Parathyroid adenoma (tissue), 2 donors: ENCODE data around the gene PATL1.

Experiments
- H2AFZ ChIP-seq: fragments of 300-600 bp; sonication (generic); one replicate; pipeline ENCODE4 v1.7.0; 2017; ENCODE audit warnings: antibody characterized with exemption, mild to moderate bottlenecking
- H3K27ac ChIP-seq: fragments of 300-600 bp; sonication (generic); one replicate; pipeline ENCODE4 v1.7.0; 2017
- H3K27me3 ChIP-seq: fragments of 300-600 bp; sonication (generic); one replicate; pipeline ENCODE4 v1.7.0; 2017; ENCODE audit warnings: low read length; ENCODE audit not compliant: control insufficient read depth, insufficient read depth
- H3K36me3 ChIP-seq: fragments of 300-600 bp; sonication (generic); one replicate; pipeline ENCODE4 v1.7.0; 2017; ENCODE audit warnings: low read length; ENCODE audit not compliant: control insufficient read depth, insufficient read depth
- H3K4me1 ChIP-seq: fragments of 300-600 bp; sonication (generic); one replicate; pipeline ENCODE4 v1.7.0; 2017; ENCODE audit warnings: control low read depth
- H3K4me2 ChIP-seq: fragments of 300-600 bp; sonication (generic); one replicate; pipeline ENCODE4 v1.7.0; 2017; ENCODE audit warnings: low read length
- H3K4me3 ChIP-seq: fragments of 300-600 bp; sonication (generic); one replicate; pipeline ENCODE4 v1.7.0; 2017; ENCODE audit warnings: low read depth, low read length
- H3K79me2 ChIP-seq: fragments of 300-600 bp; sonication (generic); one replicate; pipeline ENCODE4 v1.7.0; 2017; ENCODE audit warnings: control low read depth
- H3K9ac ChIP-seq: fragments of 300-600 bp; sonication (generic); one replicate; pipeline ENCODE4 v1.7.0; 2017; ENCODE audit warnings: mild to moderate bottlenecking
- H3K9me3 ChIP-seq: fragments of 300-600 bp; sonication (generic); one replicate; pipeline ENCODE4 v1.7.0; 2017; ENCODE audit warnings: low read length; ENCODE audit not compliant: control insufficient read depth
- TF ChIP-seq, protein P1 (sequence below): fragments of 300-600 bp; sonication (generic); IDR thresholded peaks from one replicate; pipeline ENCODE4 v1.7.0; 2017; ENCODE audit warnings: antibody characterized with exemption, mild to moderate bottlenecking
- donor health status: primary hyperparathyroidism.

The PATL1 gene

GRCh38 chr11:59617876-59618275 is 51.0 kb downstream of the PATL1 start:
- Histone ChIP-seq H3K9me3 (no peaks in the 10 kb centered on the region), H3K4me2 (no peak overlapping the region), H3K4me3 (no peak overlapping the region), H3K9ac (no peak overlapping the region), H3K27ac (peak overlapping the region; percentile 3), H3K79me2 (peaks cover 5% of the 10 kb centered on the region), H3K27me3 (no peaks in the 10 kb centered on the region), H2AFZ (peak overlapping the region; percentile 3), H3K36me3 (no peaks in the 10 kb centered on the region), H3K4me1 (peaks cover 11% of the 10 kb centered on the region)
- TF ChIP-seq, protein P1, sequence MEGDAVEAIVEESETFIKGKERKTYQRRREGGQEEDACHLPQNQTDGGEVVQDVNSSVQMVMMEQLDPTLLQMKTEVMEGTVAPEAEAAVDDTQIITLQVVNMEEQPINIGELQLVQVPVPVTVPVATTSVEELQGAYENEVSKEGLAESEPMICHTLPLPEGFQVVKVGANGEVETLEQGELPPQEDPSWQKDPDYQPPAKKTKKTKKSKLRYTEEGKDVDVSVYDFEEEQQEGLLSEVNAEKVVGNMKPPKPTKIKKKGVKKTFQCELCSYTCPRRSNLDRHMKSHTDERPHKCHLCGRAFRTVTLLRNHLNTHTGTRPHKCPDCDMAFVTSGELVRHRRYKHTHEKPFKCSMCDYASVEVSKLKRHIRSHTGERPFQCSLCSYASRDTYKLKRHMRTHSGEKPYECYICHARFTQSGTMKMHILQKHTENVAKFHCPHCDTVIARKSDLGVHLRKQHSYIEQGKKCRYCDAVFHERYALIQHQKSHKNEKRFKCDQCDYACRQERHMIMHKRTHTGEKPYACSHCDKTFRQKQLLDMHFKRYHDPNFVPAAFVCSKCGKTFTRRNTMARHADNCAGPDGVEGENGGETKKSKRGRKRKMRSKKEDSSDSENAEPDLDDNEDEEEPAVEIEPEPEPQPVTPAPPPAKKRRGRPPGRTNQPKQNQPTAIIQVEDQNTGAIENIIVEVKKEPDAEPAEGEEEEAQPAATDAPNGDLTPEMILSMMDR, result no peak

DNA sequence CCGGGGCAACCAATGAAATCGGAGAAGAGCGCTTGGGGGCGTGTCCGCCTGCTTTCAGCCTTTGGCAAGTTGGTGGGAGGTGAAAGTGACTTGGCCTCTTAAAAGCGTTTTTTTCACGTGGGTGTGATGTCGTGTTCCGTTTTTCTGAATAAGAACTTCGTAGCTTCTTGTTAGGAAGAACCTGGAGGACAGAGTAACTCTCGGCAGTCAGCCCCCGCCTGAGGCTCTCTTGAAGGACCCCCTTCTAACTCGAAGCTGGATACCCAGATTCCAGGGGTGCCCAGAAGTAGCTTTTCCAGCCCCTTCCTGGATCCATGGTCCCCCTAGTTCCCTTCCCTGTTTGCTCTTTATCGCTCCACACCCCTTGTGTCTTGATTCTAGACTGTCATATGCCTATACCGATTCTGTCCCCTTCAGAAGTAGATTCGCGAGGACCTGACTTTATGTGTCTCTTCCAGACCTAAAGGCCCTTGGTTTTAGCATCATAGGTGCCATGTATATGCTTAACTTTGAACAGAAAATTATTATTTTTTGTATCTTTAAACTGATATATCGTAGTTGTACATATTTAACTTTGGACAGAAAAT is 52.3 kb downstream of the PATL1 start:
- Histone ChIP-seq H3K27ac (peak overlapping the region; percentile 80), H3K9ac (no peak overlapping the region), H3K4me2 (peak overlapping the region; percentile 88), H3K4me1 (peaks cover 13% of the 10 kb centered on the region), H3K4me3 (peak overlapping the region; percentile 61), H3K36me3 (no peaks in the 10 kb centered on the region), H2AFZ (peak overlapping the region; percentile 68), H3K9me3 (no peaks in the 10 kb centered on the region), H3K27me3 (no peaks in the 10 kb centered on the region), H3K79me2 (peaks cover 5% of the 10 kb centered on the region)
- TF ChIP-seq, protein P1, result no peak

- no peaks in the 10 kb centered on the region for H3K9me3 ChIP-seq
- peaks cover 13% of the 10 kb centered on the region for H3K4me1 ChIP-seq
Measured at GRCh38 chr11:59615637-59616395, 53.0 kb downstream of the PATL1 start, which contains the start of gene OSBP. Gene OSBP, minus strand, starts transcription at chr11:59615774. Its CDS starts 110 bp downstream, at chr11:59615664.

DNA sequence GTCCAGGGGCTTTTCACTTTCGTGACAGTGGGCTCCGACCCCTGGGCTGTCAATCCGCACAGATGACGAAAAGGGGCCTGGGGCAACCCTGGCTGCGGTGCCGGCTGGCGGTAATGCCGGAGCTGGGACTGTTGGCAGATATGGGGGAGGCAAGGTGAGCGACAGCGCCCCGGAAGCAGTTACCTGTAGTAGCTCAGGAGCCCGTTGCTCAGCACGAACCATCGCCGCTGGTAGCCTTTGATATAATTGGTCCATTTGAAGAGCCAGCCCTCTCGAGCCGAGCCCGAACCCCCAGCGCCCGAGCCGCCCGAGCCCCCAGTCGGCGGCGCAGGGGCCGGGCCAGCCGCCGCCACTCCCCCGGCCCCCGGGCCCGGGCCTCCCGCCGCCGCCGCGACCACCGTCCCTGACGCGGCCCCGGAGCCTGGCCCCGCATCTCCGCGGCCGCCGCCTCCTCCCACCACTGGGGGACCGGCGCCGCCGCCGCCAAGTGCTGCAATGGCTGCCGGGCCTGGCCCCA is 53.7 kb downstream of the PATL1 start:
- peaks cover 5% of the 10 kb centered on the region for H3K79me2 ChIP-seq
- peak overlapping the region; percentile 77 for H3K4me3 ChIP-seq
- H3K27me3 ChIP-seq, result no peaks in the 10 kb centered on the region
- H3K9me3 ChIP-seq, result no peaks in the 10 kb centered on the region
- H2AFZ ChIP-seq, result peak overlapping the region; percentile 70
- peak overlapping the region; percentile 84 for H3K4me2 ChIP-seq
- H3K36me3 ChIP-seq, result no peaks in the 10 kb centered on the region
- H3K9ac ChIP-seq, result no peak overlapping the region
- TF ChIP-seq, protein P1, result no peak
- peaks cover 13% of the 10 kb centered on the region for H3K4me1 ChIP-seq
- peak overlapping the region; percentile 80 for H3K27ac ChIP-seq

More at GRCh38 chr11:59615637-59616395, 53.0 kb downstream of the PATL1 start, which contains the start of gene OSBP:
- TF ChIP-seq, protein P1, result no peak
- H3K4me3 ChIP-seq, result peak within 1 kb of the TSS; percentile 77
- peak within 1 kb of the TSS; percentile 70 for H2AFZ ChIP-seq
- no peaks in the 10 kb centered on the region for H3K27me3 ChIP-seq
- H3K4me2 ChIP-seq, result peak within 1 kb of the TSS; percentile 88
- H3K36me3 ChIP-seq, result no peaks in the 10 kb centered on the region
- H3K9ac ChIP-seq, result no peak within 1 kb of the TSS
- peaks cover 5% of the 10 kb centered on the region for H3K79me2 ChIP-seq
- H3K27ac ChIP-seq, result peak within 1 kb of the TSS; percentile 80
